GM21447 (cell line): Measurements from ENCODE around the gene CXCR6.

Experiments used
- ATAC-seq: cut with Tn5 transposase; IDR thresholded peaks from one replicate; pipeline ENCODE4 v1.9.1; 2021; ENCODE audit not compliant: unreplicated experiment

The CXCR6 gene

GRCh38 chr3:45966950-45967640 is 23.8 kb downstream of the CXCR6 start:
- ATAC-seq: no peak

GRCh38 chr3:45967724-45968123 is 24.5 kb downstream of the CXCR6 start:
- no peak for ATAC-seq

GRCh38 chr3:45968149-45968548 is 24.9 kb downstream of the CXCR6 start:
- ATAC-seq: no peak

DNA sequence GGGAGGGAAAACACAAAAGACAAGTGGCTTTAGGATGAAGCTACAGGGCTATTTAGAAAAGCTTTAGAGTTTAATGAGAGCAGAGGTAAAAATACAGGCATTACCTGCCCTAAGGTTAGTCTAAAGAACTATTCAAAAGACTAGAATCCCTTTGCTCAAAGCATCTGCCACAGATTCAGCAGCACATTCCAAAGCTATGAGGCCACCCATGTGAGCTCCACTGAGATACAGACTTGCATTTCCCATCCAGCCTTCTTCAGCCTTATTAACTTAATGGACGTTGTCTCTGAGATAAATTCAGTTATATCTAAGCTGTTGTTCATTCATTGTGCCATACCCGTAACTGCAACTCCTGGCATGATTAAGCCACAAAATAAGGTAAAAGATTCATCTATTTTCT is 25.4 kb downstream of the CXCR6 start:
- no peak for ATAC-seq

DNA sequence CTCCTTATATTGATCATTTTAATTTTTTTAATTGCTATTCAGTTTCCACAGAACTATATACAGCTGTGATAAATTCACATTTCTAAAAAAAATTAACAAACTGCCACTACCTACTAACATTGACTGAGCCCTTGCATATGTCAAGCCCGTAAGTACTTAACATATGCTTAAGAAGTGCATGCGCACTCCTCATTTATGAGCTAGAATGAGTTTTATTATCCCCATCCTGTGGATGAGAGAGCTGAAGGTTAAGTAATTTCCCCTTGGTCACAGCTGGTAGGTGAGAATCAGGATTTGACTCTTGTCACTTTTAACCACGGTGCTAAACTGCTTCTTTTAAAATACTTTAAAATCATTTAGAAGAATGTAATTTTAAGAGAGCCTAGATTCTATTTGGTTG is 25.9 kb downstream of the CXCR6 start:
- ATAC-seq: no peak

DNA sequence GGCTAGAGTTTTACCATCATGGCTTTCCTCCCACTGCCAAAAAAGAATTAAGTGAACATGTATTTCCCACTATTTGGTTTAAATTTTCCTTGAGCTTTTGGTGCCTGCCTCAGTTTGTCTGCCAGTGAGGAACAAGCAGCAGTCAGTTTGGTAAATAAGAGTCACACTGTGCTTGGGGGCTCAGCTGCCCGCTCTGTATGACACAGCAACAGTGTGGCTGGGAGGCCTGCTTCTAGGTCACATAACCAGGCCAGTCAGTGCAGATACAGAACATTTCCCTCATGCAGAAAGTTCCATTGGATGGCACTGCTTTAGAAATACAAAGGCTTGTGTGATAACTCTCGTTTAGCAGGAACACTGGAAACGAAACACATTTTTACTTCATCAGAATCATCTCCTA is 26.7 kb downstream of the CXCR6 start:
- ATAC-seq: no peak

DNA sequence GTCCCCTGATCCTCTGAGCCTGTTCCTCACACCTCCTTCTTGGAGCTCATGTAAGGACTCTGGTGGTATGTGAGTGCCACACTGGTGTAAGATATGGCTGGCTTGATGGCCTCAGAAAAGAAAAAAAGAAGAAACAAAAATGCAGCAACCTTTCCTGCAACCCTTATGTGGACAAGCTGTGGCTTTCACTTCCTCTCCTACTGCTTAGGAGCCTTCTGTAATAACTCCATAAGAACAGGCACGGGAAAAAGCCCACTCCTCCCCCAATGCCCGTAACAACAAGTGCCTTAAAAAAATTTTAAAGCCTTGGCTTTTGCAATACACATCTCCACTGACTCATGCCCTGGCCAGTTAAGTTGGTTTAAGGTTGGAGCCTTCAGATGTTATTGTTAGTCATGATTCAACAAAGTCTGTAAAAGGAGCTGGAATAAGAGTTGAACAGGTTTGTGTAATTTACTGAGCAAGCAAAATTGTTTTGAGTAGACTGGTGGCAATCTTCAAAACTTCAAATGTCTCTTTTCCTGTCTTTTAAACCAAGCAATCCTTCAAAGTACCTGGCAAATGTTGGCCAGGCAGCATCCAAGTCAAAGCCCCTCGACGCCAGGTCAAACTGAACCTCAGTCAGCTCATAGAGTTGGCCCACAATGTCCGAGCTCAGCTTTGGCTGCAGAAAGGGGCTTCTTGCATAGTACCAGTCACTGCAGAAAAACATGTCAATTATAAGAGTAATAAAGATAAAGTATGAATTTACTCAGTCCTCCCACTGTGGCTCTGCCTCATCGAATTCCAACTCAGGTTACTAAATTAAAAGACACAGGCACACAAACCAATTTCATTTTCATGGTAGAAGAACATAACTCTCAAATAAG is 29.5 kb downstream of the CXCR6 start:
- ATAC-seq: peak; percentile 80

- no peak for ATAC-seq
Observed at GRCh38 chr3:45974686-45975085, 31.4 kb downstream of the CXCR6 start.

DNA sequence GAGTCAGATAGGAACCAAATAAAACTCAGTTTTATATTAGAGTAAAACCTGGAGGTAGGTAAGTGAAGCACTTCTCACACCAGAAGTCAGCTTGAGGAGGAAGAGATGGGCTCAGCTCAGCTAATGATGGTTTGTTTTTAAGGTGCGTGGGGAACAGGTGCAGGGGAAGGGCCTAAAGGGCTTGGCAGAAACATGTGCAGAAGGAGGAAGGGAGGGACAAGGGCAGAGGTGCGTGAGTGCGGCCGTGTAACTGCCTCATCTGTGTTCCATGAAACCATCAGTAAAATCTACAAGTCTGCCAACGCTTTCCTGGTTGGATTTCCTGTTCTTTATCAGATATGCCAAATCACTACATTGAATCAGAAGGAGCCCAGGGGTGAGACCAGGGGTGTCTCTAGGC is 32.4 kb downstream of the CXCR6 start:
- no peak for ATAC-seq

- no peak for ATAC-seq
Observed at GRCh38 chr3:45976191-45977091, 33.2 kb downstream of the CXCR6 start.

- ATAC-seq: no peak
Observed at GRCh38 chr3:45978006-45978761, 34.9 kb downstream of the CXCR6 start.

DNA sequence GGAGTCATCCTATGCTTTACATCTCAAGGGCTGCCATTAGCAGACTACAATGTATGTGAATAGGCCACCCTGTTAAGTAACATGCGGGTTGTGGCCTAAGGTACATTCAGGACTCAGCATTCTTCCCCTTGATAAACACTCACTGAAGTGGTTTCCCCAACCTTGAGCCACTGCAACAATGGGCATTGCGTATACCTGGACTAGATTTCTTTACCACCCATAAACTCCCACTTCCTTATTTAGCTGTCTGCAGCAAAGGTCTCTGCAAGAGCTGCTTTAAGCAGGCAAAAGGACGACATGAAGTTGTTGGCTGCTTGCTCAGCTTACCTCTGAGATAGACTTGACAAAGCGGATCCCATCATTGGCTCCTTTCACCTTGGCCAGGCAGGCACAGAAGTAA is 36.1 kb downstream of the CXCR6 start:
- ATAC-seq: no peak

- no peak for ATAC-seq
Observed at GRCh38 chr3:45980229-45980813, 37.1 kb downstream of the CXCR6 start.

DNA sequence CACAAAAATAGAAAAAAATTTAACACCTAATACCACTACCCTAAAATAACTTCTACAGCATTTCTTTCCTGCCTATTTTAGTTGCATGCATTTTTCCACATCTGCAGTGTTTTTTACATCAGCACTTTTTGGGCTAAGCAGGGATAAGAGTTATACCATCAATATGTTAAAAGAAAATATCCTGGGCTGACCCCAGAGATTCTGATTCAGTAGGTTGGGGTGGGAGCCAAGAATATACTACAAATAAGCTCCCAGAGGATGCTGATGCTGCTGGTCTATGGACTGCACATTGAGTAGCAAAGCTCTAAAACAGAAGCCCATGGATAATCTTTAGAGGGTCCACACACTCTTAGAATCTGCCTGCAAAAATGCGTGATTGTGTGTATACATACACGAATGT is 37.6 kb downstream of the CXCR6 start:
- ATAC-seq: no peak

DNA sequence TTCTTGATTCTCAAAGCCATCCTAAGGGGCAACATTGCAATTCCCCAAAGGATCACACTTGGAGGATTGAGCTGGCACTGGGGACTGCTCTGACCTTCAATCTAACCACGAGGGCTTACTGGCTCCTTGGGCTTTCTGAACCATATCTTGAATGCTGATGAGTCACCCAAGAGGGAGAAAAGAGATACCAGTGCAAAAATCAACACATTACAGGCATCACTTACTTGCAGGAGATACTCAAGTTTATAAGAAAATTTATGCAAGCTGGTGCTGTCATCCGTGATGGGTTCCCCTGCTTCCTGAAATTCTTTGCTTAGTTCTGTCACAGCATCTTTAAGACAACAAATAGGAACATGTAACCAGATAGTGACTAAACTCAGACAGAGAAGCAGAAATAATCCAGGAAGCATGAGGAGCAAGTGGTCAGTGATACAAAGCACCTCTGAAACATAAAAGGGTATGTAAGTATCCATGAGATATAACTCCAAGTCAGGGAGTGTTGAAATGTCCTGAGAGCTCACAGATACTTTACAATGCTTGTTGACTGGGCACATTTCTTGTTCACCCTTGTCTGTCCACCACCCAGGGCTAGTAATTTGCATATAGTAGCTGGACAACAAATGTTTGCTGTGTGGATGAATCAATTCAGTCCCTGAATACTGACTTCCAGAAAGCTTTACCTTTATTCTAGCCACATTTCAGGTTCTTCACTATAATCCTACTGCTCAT is 38.2 kb downstream of the CXCR6 start:
- no peak for ATAC-seq

DNA sequence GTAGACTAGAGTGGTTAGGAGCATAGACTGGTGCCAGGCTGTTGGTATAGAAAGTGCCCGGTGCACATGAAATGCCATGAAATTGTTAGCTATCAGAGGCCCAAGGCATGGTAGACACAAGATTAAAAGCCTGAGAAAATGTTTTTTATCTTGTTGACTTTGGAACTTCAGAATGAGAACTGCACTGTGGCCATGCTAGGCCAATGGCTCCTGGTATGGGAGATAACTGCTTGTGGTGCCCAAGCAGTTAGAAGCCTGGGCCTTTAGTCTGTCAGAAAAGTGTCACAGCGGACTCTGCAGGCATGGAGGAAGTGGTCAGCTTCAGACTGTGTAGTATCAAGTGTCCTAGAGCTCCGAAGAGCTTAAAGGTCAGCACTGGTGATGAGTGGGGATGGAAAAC is 40.5 kb downstream of the CXCR6 start:
- no peak for ATAC-seq

DNA sequence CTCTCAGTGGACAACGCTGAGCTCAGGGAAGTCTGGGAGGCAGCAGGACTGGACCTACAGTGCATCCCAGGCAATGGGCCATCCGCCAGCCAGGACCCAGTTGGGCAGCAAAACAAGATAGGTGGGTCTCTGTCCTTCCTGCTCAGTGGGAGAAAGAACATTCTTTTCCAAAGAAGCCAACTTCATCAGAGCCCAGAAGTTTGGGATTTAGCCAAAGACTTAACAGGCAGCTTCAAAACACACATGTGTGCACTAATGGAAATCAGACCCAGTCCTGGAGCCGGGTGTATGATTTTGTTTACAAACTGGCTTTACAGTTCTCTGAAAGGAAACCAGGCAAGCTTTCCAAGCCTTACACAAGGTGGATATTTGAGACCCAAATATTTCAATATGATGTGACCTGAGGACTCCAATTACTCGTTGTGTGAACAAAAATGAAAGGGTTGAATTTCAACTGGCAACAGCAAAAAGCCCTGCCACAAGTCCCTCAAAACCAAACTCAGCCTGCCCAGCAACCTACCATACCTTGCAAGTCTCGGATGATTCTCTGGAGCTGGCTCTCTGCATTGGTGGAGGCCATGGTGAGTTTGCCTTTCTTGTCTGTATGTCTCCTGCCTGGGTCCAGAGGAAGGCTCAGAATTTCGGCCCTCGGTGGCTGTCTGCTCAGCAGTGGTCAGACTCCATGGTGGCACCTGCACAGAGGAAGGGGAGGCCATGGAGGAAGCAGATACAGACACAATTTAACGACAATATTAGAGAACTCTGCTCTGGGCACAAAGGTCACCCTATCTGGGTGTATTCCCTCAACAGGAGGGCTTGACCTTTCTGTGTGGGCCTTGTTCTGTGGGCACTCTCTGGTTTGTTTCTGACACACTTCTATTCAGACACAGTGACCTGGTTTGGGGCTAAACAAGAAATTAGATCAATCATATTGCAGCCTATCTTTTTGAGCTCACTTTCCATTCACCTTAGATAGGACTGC is 41.4 kb downstream of the CXCR6 start:
- no peak for ATAC-seq

DNA sequence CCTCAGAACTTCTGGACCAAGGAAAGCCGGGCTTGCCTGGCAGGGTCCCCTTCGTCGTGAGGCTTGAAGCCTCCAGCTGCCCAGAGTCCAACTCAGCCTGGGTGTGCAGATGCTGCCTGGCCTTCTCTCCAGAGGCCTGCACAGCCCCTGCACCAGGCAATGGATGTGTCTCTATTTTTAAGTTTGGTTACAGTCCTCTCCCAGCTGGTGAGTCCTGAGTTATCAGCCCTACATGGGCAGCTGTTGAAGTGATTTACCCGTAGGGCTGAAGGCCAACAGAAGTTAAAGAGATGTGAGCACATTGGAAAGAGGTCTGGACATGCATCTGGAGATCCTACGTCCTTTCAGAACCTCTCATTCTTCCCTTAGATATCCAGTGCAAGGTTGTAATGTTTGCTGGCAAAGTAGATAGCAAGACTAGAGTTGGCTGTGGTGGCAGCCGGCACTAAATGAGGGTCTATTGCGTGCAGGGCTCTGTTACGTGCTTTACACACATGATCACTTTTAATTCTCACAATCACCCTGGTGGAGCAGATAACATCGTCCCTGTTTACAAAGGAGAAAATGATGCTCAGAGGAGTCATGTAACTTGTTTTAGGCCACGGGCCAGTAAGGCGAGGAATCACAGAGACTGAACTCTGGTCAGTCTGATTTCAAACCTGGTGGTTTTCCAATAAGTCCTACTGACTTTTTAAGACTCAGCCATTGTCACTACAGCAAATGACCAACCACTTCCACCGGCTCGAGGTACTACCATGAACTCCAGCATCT is 42.5 kb downstream of the CXCR6 start:
- ATAC-seq: no peak
